Stimulated activated CD4-positive, alpha-beta T cell treated with anti-CD3 and anti-CD28 coated beads, Interleukin-4, amount 100 ng/mL, for 4 hours (primary cell): ENCODE measurements around the gene CMA1.

Experiments
- DNase-seq, 2 experiments: peaks; one replicate each; pipeline ENCODE4 v3.0.0-alpha.2; 2020

Gene CMA1

GRCh38 chr14:24465368-24465767 lies 42.7 kb downstream of the CMA1 start:
- DNase-seq: no peak

GRCh38 chr14:24463884-24464785 lies 43.9 kb downstream of the CMA1 start:
- no peak for DNase-seq

GRCh38 chr14:24463017-24463883 lies 44.8 kb downstream of the CMA1 start:
- no peak for DNase-seq

- no peak for DNase-seq
These were observed 46.7 kb downstream of the CMA1 start for GRCh38 chr14:24461336-24461735.

- DNase-seq: no peak
These were observed 48.7 kb downstream of the CMA1 start for GRCh38 chr14:24459331-24459730.

- no peak for DNase-seq
These were observed 49.3 kb downstream of the CMA1 start for GRCh38 chr14:24458736-24459135.

- no peak for DNase-seq
These were observed 51.1 kb downstream of the CMA1 start for GRCh38 chr14:24456980-24457379.
